ENCODE measurements around the gene VPS13D.
A peak's percentile ranks its signal among the peaks of the same experiment; 100 is the strongest.

The VPS13D gene

GRCh38 chr1:12475101-12475500 is 245.3 kb downstream of the VPS13D start:
- no peak for DNase-seq

GRCh38 chr1:12475530-12475934 is 245.7 kb downstream of the VPS13D start:
- no peak for DNase-seq

GRCh38 chr1:12475947-12476346 is 246.1 kb downstream of the VPS13D start:
- DNase-seq = peak; percentile 45

GRCh38 chr1:12477314-12477713 is 247.5 kb downstream of the VPS13D start:
- DNase-seq = no peak

- peak; percentile 99 for DNase-seq
These were observed 248.2 kb downstream of the VPS13D start for GRCh38 chr1:12477936-12478611.

- no peak for DNase-seq
These were observed 248.8 kb downstream of the VPS13D start for GRCh38 chr1:12478612-12478985.

- DNase-seq = no peak
These were observed 249.5 kb downstream of the VPS13D start for GRCh38 chr1:12479311-12479710.

GRCh38 chr1:12480041-12480440 is 250.2 kb downstream of the VPS13D start:
- DNase-seq = no peak

GRCh38 chr1:12480748-12481362 is 251.0 kb downstream of the VPS13D start:
- DNase-seq = peak; percentile 92

GRCh38 chr1:12481928-12482327 is 252.1 kb downstream of the VPS13D start:
- DNase-seq = no peak

GRCh38 chr1:12482988-12483387 is 253.2 kb downstream of the VPS13D start:
- DNase-seq = no peak

GRCh38 chr1:12485231-12486058 is 255.6 kb downstream of the VPS13D start:
- peak; percentile 43 for DNase-seq

GRCh38 chr1:12486059-12486341 is 256.2 kb downstream of the VPS13D start:
- DNase-seq = no peak

GRCh38 chr1:12486401-12487005 is 256.7 kb downstream of the VPS13D start:
- peak; percentile 56 for DNase-seq

- no peak for DNase-seq
These were observed 257.7 kb downstream of the VPS13D start for GRCh38 chr1:12487520-12487919.

GRCh38 chr1:12488666-12489354 is 259.0 kb downstream of the VPS13D start:
- peak; percentile 61 for DNase-seq

GRCh38 chr1:12490532-12491142 is 260.8 kb downstream of the VPS13D start:
- DNase-seq = no peak

- peak; percentile 83 for DNase-seq
These were observed 261.8 kb downstream of the VPS13D start for GRCh38 chr1:12491656-12492055.

- DNase-seq = no peak
These were observed 265.9 kb downstream of the VPS13D start for GRCh38 chr1:12495725-12496124.

GRCh38 chr1:12496154-12496961 is 266.5 kb downstream of the VPS13D start:
- no peak for DNase-seq

- DNase-seq = peak; percentile 67
These were observed 269.9 kb downstream of the VPS13D start for GRCh38 chr1:12499539-12500240.
